ENCODE measurements around the gene IL5RA.

- TF ChIP-seq, protein P1, sequence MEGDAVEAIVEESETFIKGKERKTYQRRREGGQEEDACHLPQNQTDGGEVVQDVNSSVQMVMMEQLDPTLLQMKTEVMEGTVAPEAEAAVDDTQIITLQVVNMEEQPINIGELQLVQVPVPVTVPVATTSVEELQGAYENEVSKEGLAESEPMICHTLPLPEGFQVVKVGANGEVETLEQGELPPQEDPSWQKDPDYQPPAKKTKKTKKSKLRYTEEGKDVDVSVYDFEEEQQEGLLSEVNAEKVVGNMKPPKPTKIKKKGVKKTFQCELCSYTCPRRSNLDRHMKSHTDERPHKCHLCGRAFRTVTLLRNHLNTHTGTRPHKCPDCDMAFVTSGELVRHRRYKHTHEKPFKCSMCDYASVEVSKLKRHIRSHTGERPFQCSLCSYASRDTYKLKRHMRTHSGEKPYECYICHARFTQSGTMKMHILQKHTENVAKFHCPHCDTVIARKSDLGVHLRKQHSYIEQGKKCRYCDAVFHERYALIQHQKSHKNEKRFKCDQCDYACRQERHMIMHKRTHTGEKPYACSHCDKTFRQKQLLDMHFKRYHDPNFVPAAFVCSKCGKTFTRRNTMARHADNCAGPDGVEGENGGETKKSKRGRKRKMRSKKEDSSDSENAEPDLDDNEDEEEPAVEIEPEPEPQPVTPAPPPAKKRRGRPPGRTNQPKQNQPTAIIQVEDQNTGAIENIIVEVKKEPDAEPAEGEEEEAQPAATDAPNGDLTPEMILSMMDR (IDR thresholded peaks at IDR 0.05), result no peak
- TF ChIP-seq ZFX (IDR thresholded peaks at IDR 0.05; ENCODE audit: borderline replicate concordance), result no peak
These were observed 78.8 kb downstream of the IL5RA start for GRCh38 chr3:3031326-3031725.
